Astrocyte of the hippocampus (primary cell): ENCODE measurements around the gene DDX10.

Experiments used
- DNase-seq: peaks from one replicate; pipeline ENCODE4 v3.0.0; 2011; ENCODE audit warnings: low read depth, low spot score

DDX10 gene

GRCh38 chr11:108904480-108904879 is 239.6 kb downstream of the DDX10 start:
- no peak for DNase-seq

- DNase-seq, result no peak
These were observed 241.5 kb downstream of the DDX10 start for GRCh38 chr11:108906329-108906728.

- DNase-seq, result no peak
These were observed 242.0 kb downstream of the DDX10 start for GRCh38 chr11:108906826-108907225.

DNA sequence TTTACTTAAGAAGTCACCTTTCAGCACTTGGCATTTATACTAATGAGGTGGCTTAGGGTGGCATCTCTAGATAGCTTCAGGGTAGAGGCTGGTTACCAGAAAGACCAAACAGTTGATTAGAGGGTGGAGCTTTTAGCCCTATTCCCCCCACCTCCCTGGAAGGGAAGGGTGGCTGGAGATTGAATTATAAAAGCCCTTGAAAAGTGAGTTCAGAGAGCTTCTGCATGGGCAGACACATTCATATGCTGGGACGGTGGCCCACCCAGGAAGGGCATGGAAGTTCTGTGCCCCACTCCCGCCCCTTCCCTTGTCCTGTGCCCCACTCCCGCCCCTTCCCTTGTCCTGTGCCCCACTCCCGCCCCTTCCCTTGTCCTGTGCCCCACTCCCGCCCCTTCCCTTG is 244.2 kb downstream of the DDX10 start:
- no peak for DNase-seq

DNA sequence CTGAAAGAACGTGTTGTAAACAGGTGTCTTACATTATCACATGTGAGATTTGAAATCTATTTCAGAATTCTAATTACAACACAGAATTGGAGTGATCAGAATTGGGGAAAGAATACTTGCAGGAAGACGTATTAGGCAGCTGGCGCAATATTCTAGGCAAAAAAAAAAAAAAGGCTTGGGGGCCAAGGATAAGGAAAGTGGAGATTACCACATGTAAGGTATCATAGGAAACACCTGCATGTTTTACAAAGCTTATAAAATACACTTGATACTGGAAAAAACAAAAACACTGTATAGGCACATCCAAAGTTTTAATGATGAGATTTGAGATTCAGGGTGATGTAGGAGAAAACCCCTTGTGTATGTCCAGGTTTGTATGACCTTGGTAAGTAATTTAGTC is 245.1 kb downstream of the DDX10 start:
- no peak for DNase-seq

- DNase-seq, result no peak
These were observed 247.7 kb downstream of the DDX10 start for GRCh38 chr11:108912581-108912980.

- no peak for DNase-seq
These were observed 248.3 kb downstream of the DDX10 start for GRCh38 chr11:108913204-108913603.

DNA sequence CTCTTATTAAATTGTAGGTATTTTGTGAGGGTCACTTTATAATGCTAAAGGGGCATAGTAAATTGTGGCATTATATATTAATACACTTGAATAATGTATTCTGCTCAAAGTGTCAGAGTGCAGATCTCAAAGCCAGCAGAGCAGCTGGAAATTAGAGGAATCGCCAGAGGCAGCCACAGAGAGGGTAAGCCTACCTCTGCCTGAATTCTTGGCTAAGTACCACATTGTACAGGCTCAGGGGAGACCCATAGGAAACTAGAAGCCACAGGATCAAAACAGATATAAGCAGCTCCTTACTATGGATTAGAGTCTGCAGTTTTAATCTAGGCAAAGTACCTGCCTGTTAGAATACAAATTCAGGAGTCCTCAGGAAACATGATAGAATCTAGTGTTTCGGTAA is 249.3 kb downstream of the DDX10 start:
- DNase-seq, result no peak

DNA sequence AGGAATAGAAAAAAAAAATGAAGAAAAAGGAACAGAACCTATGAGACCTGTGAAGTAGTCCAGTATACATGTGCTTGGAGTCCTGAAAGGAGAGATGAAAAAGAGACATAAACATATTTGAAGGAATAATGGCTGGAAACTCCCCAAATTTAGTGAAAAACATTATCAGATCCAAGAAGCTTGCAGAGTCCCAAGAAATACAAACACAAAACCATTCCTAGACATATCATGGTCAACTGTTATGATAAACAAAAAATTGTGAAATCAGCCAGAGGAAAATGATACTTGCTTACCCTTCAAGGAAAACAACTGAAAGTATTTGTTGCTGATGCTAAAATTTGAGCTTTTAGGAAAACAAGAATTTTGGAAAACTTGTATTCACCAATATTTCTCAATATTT is 250.1 kb downstream of the DDX10 start:
- no peak for DNase-seq

- DNase-seq, result no peak
These were observed 250.8 kb downstream of the DDX10 start for GRCh38 chr11:108915666-108916065.

DNA sequence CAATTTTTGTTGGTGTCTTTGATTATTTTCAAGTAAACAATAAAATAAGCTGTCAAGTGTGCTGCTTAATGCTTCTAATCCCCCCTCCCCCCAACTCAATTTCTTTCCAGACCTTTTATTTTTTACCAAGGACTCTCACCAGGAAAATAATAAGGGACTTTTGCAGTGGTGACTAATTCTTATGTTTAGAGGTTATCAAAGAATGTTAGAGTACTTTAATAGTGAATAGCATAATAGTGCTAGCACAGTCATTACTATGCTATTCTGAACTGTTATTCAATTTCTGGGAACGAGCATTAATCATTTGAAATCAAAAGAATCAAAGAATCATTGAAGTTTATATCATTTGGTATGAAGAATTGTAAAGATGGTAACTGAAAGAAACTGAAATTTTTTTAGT is 251.4 kb downstream of the DDX10 start:
- peak; percentile 58 for DNase-seq

GRCh38 chr11:108916935-108917334 is 252.1 kb downstream of the DDX10 start:
- DNase-seq, result no peak

DNA sequence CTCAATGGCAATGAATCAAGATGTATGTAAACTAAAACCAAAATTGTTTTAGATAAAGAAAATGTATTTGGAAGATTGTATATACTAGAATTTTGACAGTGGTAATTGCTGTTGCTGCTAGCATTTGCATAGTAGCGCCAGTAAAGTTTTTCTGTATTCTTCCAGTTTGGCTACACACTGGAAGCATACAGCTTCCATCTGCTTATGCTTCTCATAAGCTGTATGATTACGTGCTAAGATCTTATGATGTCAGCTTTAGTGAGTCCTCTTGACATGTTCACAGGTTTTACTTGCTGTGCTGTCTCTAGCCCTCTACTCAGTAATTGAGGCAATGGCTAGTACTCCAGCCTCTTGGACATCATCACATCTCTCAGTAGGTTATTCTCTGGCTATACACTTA is 256.3 kb downstream of the DDX10 start:
- no peak for DNase-seq

DNA sequence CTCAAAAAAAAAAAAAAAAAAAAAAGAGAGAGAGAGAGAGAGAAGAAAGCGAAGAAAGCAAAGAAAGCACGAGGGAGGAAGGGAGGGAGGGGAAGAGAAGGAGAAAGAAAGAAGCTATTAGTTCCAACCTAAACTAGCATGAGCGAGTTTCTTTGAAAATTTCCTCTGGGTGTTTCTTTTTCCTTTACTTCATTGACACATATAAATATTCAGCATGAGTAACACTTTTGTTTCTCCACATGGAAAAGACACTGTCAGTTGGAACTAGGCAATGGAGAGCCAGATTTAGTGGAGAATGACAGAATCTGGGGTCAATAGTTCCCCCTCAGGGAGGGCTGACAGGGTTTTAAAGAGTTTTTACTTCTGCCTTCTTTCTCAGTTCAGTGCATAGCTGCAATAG is 257.4 kb downstream of the DDX10 start:
- peak; percentile 33 for DNase-seq

- no peak for DNase-seq
These were observed 258.5 kb downstream of the DDX10 start for GRCh38 chr11:108923413-108923812.

DNA sequence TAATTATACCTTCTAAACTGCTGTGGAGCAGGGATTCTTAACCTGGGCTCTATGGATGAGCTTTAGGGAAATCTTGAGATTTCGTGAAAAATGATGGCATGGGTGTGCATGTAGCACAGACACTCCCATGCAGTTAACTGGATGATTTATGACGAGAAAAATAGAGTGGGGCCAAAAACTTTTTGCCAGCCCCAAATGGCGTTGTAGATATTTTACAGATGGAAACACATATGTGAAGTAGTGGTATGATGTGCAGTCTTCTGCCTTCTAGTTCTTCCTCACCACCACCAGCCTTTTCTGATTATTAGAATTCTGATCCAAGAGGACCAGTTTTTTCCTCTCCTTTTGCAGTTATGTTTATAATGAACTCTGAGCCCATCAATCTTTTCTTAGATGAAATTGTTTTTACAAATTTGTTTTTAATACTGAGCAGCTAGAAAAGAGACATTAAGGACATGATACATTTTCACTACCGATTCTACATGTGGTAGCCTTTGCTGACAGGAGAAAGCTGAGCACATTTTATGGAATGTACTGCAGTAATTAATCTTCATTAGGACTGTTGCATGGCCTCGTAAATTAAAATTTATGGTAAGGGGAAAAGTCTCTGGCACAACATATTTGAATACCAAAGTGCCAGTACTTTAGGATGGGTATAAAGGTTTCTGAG is 261.4 kb downstream of the DDX10 start:
- DNase-seq, result no peak

DNA sequence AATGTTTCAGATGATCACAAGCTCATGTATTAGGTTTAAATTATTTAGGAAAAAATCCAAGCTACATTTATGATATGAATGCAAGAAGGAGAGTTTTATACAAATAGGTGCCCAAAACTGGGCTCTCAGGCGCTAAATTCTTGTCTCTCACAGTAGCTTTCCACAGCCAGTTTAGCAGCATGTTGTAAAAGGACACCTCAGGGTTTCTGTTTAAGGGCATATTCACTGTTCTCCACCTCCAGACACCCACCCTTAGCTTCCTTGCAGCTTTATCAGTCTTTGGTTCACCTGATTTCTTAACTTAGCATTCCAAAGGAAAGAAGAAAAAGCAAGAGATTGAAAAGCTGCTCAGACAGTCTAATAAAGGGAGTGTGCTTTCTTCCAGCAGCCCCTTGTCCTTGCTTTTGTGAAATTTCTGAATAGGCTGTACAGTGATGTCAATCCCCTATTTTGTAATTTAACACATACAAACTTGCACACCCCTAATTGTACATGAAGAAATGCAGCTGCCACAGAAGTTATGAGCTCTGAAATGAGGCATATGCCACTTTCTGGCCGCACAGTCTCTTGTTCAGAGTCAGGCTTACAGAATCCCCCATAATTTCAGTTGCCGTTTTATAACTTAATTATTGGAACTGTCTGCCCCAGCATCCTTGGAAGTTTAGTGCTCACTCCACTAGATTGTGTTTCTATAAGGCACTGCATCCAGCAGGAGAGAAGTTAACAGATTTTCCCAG is 262.1 kb downstream of the DDX10 start:
- no peak for DNase-seq

DNA sequence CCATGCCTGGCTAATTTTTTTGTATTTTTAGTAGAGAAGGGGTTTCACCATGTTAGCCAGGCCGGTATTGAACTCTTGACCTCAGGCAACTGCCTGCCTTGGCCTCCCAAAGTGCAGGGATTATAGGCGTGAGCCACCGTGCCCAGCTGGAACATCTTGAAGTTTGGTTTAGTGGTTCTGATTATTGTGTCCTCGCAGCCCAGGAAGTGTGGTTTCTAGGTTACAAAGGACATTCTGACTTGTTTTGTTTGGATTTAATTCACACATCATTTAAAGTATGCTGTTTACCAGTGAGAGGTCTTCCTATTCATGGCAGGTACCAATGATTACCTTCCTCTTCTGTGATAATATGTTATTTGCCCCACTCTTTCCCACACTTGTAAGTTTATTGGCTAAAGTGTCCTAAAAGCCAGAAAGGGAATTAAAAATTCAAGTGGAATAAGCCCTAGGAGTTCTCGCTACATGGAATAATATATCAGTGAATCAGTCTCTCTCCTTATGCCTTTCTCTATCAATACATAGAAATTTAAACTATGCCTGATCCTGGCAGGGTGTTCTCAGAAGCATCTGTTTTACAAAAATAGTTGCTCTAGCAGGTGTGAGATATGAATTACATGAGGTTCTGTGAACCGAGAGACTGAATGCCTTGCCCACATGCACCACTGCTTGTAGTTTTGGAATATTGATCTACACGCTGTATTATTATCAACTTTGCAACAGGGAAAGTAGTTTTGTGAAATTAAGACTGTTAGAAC is 263.1 kb downstream of the DDX10 start:
- DNase-seq, result peak; percentile 37

DNA sequence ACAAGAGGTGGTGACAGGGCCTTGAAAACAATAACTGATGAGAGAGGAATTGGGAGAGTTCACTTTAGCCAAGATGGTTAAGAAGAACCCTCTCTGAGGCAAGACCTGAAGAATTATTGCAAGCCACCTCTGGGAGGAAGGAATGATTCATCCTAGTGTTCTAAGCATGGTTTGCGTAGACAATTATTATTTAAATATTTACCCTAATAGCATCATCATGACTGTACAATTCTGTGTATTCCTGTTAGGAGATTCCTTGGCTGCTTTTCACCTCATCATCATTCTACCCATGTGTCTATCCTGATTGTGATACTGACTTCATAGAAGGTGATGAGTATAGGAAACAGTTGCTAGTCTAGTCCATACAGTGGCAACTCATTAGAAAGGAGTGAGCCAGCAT is 264.4 kb downstream of the DDX10 start:
- peak; percentile 67 for DNase-seq

DNA sequence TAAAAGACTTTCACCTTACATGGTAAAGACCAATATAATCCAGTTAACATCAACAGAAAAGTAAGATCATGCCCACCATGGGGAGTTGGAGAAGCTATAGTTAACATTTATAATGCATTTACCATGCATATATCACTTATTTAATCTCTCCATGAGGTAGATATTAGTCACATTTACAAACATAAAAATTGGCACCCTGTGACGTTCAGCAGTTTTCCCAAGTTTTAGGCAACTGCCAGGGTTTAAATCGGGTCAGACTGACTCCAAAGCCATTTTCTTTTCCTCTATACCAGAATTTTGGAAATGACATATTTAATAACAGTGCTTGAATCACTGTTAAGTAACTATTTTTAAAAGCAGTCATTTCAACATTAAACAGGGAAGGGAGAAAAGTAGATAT is 266.3 kb downstream of the DDX10 start:
- no peak for DNase-seq

GRCh38 chr11:108933630-108934029 is 268.8 kb downstream of the DDX10 start:
- no peak for DNase-seq

GRCh38 chr11:108934289-108934688 is 269.4 kb downstream of the DDX10 start:
- no peak for DNase-seq

DNA sequence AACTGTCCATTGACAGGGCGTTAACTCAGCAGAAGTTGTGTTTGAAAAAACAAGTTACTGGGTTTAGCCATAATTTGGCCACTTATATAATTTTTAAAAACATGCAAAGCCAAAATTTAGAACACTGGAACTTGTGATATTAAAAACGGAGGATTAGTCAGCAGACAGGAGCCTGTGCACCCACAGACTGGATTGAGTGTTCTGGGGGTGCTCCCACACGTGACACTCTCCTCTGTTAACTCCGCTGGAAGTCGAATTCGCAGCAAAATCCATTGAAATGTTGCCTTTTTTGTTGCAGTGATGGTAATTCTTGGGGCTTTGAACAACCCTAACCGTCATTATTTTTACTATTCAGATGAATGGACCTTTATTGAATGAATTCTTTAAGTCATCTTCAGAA is 269.8 kb downstream of the DDX10 start:
- DNase-seq, result no peak
